HUES48 (cell line): Measurements from ENCODE around the gene DDC.

Experiments
- H3K27ac ChIP-seq: one replicate; pipeline ENCODE4 v1.7.0; 2013; ENCODE audit warnings: low read depth, low read length, inconsistent platforms
- H3K27me3 ChIP-seq: 2 replicates; pipeline ENCODE4 v1.6.1; 2013; ENCODE audit warnings: mild to moderate bottlenecking, low read length; ENCODE audit not compliant: control insufficient read depth, insufficient read depth
- H3K36me3 ChIP-seq: 2 replicates; pipeline ENCODE4 v1.6.1; 2013; ENCODE audit warnings: low read length; ENCODE audit not compliant: control insufficient read depth, insufficient read depth
- H3K4me1 ChIP-seq: 2 replicates; pipeline ENCODE4 v1.6.1; 2013; ENCODE audit warnings: mild to moderate bottlenecking, low read length; ENCODE audit not compliant: control insufficient read depth, insufficient read depth
- H3K4me3 ChIP-seq: 2 replicates; pipeline ENCODE4 v1.5.1; 2013; ENCODE audit warnings: mild to moderate bottlenecking, low read depth, low read length
- H3K9ac ChIP-seq: 2 replicates; pipeline ENCODE4 v1.6.1; 2013; ENCODE audit warnings: mild to moderate bottlenecking, low read depth, low read length, moderate library complexity
- H3K9me3 ChIP-seq: 2 replicates; pipeline ENCODE4 v1.6.1; 2013; ENCODE audit warnings: low read length; ENCODE audit not compliant: control insufficient read depth, insufficient read depth

Gene DDC

DNA sequence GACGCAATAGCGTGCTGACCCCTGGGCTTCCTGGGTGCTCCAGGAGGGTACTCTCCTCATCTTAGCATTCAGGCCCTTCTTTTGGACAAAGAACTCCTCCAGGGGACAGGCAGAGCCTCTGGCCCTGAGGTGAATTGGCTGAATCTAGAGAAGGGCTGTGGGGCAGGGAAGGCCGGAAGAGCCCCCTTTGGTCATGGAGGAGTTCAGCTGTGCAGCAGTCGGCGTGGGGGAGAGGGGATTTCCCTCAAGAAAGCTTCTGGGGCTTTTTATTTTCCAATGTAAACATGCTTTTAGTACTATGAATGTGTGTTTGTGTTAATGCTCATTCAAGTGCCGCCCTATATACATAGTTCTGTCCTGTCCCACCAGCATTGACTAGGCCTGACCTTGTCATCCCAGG is 153.9 kb downstream of the DDC start:
- no peaks in the 10 kb centered on the region for H3K4me1 ChIP-seq
- H3K9me3 ChIP-seq = no peaks in the 10 kb centered on the region
- no peak overlapping the region for H3K27ac ChIP-seq
- H3K27me3 ChIP-seq = no peaks in the 10 kb centered on the region
- H3K36me3 ChIP-seq = no peaks in the 10 kb centered on the region
- no peak overlapping the region for H3K9ac ChIP-seq
- H3K4me3 ChIP-seq = no peak overlapping the region

DNA sequence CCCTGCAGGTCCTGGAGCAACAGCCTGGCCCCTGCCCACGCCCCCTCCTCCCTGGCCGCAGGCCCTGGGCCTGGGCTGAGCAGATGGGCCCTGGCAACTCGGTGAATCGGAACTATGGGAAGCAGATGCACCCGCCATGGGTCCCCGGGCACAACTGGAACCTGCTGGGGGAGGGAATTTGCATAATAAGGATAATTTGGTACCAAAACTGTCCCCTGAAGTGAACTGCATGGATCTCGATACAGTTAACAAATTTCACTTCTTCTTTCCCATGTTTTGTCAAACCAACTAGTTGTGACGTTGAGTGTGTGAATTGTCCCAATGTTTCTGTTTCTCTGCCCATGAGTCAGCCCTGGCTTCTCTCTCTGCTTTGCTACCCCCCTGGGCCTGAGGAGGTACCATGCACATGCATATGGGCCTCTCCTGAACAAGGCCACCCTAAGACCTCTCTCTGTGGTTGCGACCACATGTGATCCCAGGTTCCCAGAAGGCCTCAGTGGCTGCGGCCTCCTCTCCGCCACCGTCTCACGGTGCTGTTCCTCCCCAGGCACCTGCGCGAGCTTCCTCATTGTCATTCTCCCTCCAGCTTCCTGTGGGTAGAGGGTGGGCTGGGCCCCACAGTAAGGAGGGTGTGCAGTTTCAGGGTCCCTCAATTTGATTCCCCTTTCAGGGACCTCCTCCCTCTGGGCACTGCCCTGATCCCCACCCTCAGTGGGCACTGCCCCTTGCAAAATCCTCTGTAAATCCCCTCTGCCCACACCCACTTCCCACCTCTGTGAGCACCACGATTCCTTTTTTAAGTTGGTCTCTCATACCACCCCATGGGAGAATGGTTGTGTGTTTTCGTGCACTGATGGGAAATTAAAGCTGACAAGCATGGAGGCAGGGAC is 155.1 kb downstream of the DDC start:
- H3K27ac ChIP-seq = no peak overlapping the region
- no peaks in the 10 kb centered on the region for H3K4me1 ChIP-seq
- H3K27me3 ChIP-seq = no peaks in the 10 kb centered on the region
- H3K36me3 ChIP-seq = no peaks in the 10 kb centered on the region
- no peak overlapping the region for H3K4me3 ChIP-seq
- H3K9me3 ChIP-seq = no peaks in the 10 kb centered on the region
- no peak overlapping the region for H3K9ac ChIP-seq
